NT2/D1 (cell line): ENCODE results near the gene OR5L2.

Experiments
- SUZ12 ChIP-seq: IDR thresholded peaks from 2 replicates; pipeline ENCODE4 v1.6.1; 2011; ENCODE audit not compliant: insufficient read length, insufficient read depth; ENCODE audit errors: extremely low read depth
- YY1 ChIP-seq: IDR thresholded peaks from 2 replicates; pipeline ENCODE4 v1.6.1; 2011; ENCODE audit not compliant: insufficient read length, insufficient read depth
- ZNF274 ChIP-seq: IDR thresholded peaks from 2 replicates; pipeline ENCODE4 v1.6.1; 2011; ENCODE audit warnings: mild to moderate bottlenecking, low read depth, low read length

GRCh38 chr11:55847453-55847852, 20.4 kb downstream of the OR5L2 start:
- TF ChIP-seq YY1 (no peak), ZNF274 (no peak), SUZ12 (no peak)
